Measurements from ENCODE around the gene PXDN. TPM values are rescaled to one million over a fixed set of nuclear protein-coding genes. Genes with fewer than 3 reads are reported as not detected.

PXDN gene
- total RNA-seq, 4 donors from 2014 or later = 0.72 to 10.9 (median 5.9) TPM

DNA sequence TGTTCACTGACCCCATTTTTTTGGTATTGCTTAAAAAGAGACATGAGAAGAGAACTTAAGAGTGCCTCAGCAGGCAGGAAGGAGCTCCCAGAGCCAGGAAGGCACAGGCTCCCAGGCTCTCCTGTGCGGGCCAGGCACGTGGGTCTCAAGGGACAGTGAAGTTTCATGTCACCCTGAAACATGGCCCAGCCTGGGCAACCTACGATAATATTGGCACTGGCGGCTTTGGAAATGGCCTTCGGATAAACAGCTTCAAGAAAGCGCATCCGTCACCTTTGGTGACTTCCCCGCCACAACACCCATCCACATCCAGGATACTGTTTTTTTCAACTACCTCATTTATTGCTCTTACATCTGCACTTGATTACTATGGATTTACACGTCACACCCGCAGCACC is 30.5 kb downstream of the PXDN start:
- Histone ChIP-seq H3K9me3 (no peaks in the 10 kb centered on the region), H3K27me3 (peaks cover 0 to 10% (median 0%) of the 10 kb centered on the region in 4 donors), H3K4me1 (peaks cover 0 to 58% (median 25%) of the 10 kb centered on the region in 3 donors), H3K36me3 (no peaks in the 10 kb centered on the region), H3K4me3 (no peak overlapping the region), H3K27ac (peak overlapping the region in 2 of 4 donors; percentile 59 to 74)
- TF ChIP-seq CTCF (IDR thresholded peaks at IDR 0.05) (no peak), POLR2A (IDR thresholded peaks at IDR 0.05) (no peak)
- no peak for DNase-seq
- WGBS, 2 donors = 92 to 94% methylated on average over 8 to 10 of the region's 10 CpGs
- intact Hi-C loops (cut with DNase I) = no loop called here

DNA sequence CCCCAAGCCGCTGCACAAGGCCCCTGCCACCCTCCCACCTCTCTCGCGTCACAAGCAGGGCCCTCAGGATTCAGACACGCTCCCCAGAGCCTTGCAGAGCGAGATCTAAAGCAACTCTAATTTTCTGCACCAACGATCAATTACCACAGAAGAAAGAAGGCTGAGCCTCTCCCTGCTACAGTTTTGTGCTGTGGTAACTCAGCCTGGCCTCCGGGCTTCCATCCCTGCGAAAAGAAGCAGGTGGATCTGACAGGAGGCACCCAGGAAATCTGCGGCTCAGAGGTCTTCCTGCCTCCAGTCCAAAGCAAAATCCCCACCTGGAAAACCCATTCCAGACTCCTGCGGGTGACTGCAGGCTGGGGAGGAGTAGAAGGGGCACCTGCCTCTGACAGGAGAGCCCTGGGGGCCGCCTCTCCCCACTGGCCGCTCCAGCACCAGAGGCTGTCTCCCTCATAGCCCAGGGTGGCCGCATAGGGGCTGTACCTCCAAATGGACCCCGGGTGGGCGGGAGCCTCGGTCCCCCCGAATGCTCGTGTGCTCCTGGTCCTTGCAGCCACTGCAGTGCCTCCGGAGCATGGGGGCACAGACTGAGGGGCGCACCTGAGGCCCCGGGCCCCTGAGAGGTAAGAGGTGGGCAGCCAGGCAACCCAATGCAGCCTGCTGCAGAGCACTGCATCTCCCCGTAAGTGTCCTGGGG is 31.0 kb downstream of the PXDN start:
- Histone ChIP-seq H3K4me1 (peaks cover 0 to 64% (median 31%) of the 10 kb centered on the region in 3 donors), H3K27me3 (peaks cover 0 to 5% (median 0%) of the 10 kb centered on the region in 4 donors), H3K27ac (peak overlapping the region in 1 of 4 donors; percentile 11), H3K4me3 (no peak overlapping the region), H3K36me3 (no peaks in the 10 kb centered on the region), H3K9me3 (no peaks in the 10 kb centered on the region)
- TF ChIP-seq POLR2A (IDR thresholded peaks at IDR 0.05) = no peak
- no peak for TF ChIP-seq CTCF (IDR thresholded peaks at IDR 0.05)
- DNase-seq = no peak
- 89 to 91% methylated on average over 8 to 11 of the region's 22 CpGs for WGBS, 2 donors
- intact Hi-C loops (cut with DNase I) = no loop called here

DNA sequence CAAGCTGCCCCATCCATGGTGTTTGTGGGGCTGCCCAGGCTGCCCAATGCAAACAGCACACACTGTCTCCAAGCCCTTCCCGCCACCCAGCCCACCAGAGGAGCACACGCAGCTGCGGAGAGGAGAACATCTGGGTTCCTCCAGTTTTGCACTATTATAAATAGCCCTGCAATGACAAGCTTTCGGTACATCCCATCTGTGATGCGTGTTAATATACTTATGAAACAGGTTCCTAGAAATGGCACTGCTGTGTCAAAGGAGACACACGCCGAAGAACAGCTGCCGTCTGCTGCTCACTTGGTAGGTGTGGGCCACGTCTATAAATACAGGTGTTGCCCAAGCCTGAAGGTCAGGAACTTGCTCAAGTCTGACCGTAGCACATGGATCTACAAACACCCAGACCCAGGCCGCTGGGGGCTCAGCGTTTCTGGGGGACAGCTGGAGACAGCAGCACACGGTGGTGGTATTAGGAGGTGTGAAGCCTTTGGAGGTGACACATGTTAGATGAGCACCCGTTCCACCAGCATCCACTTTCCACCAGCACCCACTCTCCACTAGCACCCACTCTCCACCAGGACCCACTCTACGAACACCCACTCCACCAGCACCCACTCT is 34.3 kb downstream of the PXDN start:
- DNase-seq = no peak
- H3K4me1 ChIP-seq = peaks cover 3 to 54% (median 28%) of the 10 kb centered on the region in 3 donors
- intact Hi-C loops (cut with DNase I) = no loop called here

GRCh38 chr2:1709335-1709605 is 35.0 kb downstream of the PXDN start:
- H3K4me1 ChIP-seq = peaks cover 3 to 50% (median 25%) of the 10 kb centered on the region in 3 donors
- no peaks in the 10 kb centered on the region for H3K36me3 ChIP-seq
- intact Hi-C loops (cut with DNase I) = no loop called here
- no peak for TF ChIP-seq CTCF (IDR thresholded peaks at IDR 0.05)
- TF ChIP-seq POLR2A (IDR thresholded peaks at IDR 0.05) = no peak
- no peak for DNase-seq
- H3K4me3 ChIP-seq = no peak overlapping the region
- 84 to 90% methylated on average over 6 of the region's 8 CpGs for WGBS, 2 donors
- H3K9me3 ChIP-seq = no peaks in the 10 kb centered on the region
- H3K27me3 ChIP-seq = peaks cover 0 to 12% (median 0%) of the 10 kb centered on the region in 4 donors
- no peak overlapping the region for H3K27ac ChIP-seq

More for the DNA sequence above, 34.3 kb downstream of the PXDN start:
- Histone ChIP-seq H3K27me3 (peaks cover 0 to 12% (median 0%) of the 10 kb centered on the region in 4 donors), H3K27ac (no peak overlapping the region), H3K36me3 (no peaks in the 10 kb centered on the region), H3K9me3 (no peaks in the 10 kb centered on the region), H3K4me3 (no peak overlapping the region)
- WGBS, 2 donors = 91 to 94% methylated on average over 12 to 13 of the region's 15 CpGs
- TF ChIP-seq CTCF (IDR thresholded peaks at IDR 0.05) = no peak
- no peak for TF ChIP-seq POLR2A (IDR thresholded peaks at IDR 0.05)

All from esophagus squamous epithelium (tissue), 5 donors.